Measurements from ENCODE around the gene SGSM1.
A peak's percentile ranks its signal among the peaks of the same experiment; 100 is the strongest.

Gene SGSM1

GRCh38 chr22:24789516-24789915 is 16.5 kb upstream of the SGSM1 start:
- H3K4me3 Mint-ChIP-seq: no peak overlapping the region
- no peak overlapping the region for H3K27ac Mint-ChIP-seq
- no peaks in the 10 kb centered on the region for H3K9me3 Mint-ChIP-seq
- H3K27me3 Mint-ChIP-seq: peaks cover 7% of the 10 kb centered on the region
- H3K36me3 Mint-ChIP-seq: no peaks in the 10 kb centered on the region
- CTCF ChIA-PET: no interaction called here
- no peak for DNase-seq
- H3K4me1 Mint-ChIP-seq: no peaks in the 10 kb centered on the region

DNA sequence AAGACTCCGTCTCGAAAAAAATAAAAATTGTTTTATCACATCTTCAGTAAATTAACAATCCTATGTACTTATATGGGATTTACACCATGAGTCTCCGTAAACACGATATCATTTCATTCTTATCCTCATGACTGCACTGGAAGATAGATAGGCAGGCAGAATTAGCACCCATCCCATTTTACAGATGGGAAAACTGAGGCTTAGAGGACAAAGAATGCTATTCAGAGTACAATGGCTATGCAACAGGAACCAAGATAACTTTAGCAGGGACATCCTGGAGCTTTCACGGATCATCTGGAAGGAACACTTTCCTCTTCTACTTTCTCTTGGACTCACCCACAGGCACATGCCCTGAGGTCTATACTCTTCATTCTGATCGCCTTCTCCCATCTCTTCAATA is 14.6 kb upstream of the SGSM1 start:
- H3K27me3 Mint-ChIP-seq: no peaks in the 10 kb centered on the region
- no peak for DNase-seq
- H3K9me3 Mint-ChIP-seq: no peaks in the 10 kb centered on the region
- H3K36me3 Mint-ChIP-seq: no peaks in the 10 kb centered on the region
- no peak overlapping the region for H3K27ac Mint-ChIP-seq
- H3K4me1 Mint-ChIP-seq: no peaks in the 10 kb centered on the region
- CTCF ChIA-PET: interaction anchor here (1.3 kb wide), 1 partner anchor 11 kb away, joined by 3 read pairs; no protein-coding TSS in a partner anchor
- no peak overlapping the region for H3K4me3 Mint-ChIP-seq

DNA sequence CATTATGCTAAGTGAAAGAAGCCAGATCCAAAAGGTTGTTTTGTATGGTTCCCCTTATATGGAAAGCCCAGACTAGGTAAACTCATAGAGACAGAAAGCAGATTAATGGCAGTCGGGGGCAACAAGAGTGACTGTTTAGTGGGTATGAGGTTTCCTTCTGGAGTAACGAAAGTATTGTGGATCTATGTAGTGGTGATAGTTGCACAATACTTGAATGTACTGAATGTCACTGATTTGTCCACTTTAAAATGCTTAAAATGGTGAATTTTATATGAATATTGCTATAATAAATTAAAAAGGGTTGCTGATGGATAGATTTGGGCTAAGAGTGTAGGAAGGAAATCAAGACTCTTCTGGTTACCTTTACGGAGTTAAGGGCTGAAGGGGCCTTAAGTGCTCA is 10.0 kb upstream of the SGSM1 start:
- no peaks in the 10 kb centered on the region for H3K4me1 Mint-ChIP-seq
- no peak for DNase-seq
- no peak overlapping the region for H3K4me3 Mint-ChIP-seq
- no peaks in the 10 kb centered on the region for H3K36me3 Mint-ChIP-seq
- H3K27ac Mint-ChIP-seq: no peak overlapping the region
- CTCF ChIA-PET: no interaction called here
- H3K27me3 Mint-ChIP-seq: no peaks in the 10 kb centered on the region
- no peaks in the 10 kb centered on the region for H3K9me3 Mint-ChIP-seq

GRCh38 chr22:24796860-24797259 is 9.2 kb upstream of the SGSM1 start:
- Mint-ChIP-seq H3K9me3 (no peaks in the 10 kb centered on the region), H3K27me3 (no peaks in the 10 kb centered on the region), H3K36me3 (no peaks in the 10 kb centered on the region), H3K4me3 (no peak overlapping the region), H3K27ac (no peak overlapping the region), H3K4me1 (peaks cover 4% of the 10 kb centered on the region)
- CTCF ChIA-PET: no interaction called here
- no peak for DNase-seq

DNA sequence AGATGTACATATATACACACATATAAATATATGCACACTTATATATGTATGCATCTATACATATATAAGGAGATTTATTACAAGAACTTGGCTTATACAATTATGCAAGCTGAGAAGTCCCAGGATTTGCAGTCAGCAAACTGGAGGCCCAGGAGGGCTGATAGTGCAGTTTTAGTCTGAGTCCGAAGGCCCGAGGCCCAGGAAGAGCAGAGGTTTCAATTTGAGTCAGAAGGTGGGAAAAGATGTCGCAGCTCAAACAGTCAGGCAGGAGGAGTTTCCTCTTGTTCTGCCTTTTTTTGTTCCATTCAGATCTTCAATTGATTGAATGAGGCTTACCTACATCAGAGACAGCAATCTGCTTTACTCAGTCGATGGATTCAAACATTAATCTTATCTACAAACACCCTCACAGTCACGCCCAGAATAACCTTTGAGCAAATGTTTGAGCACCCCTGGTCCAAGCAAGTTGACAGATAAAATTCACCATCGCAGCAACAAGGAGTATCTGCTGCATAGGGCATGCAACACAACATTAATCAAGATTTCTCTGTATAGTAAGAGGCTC is 4.0 kb upstream of the SGSM1 start:
- peak; percentile 33 for DNase-seq
- no peaks in the 10 kb centered on the region for H3K9me3 Mint-ChIP-seq
- H3K4me3 Mint-ChIP-seq: no peak overlapping the region
- H3K4me1 Mint-ChIP-seq: peaks cover 21% of the 10 kb centered on the region
- peaks cover 16% of the 10 kb centered on the region for H3K27me3 Mint-ChIP-seq
- H3K36me3 Mint-ChIP-seq: no peaks in the 10 kb centered on the region
- CTCF ChIA-PET: interaction anchor here (0.8 to 2.5 kb wide), 8 partner anchors 11 to 45 kb away, joined by 3 to 20 read pairs (median 4); no protein-coding TSS in a partner anchor
- H3K27ac Mint-ChIP-seq: peak overlapping the region; percentile 61

GRCh38 chr22:24803064-24803542 is 2.9 kb upstream of the SGSM1 start:
- CTCF ChIA-PET: interaction anchor here (0.7 to 2.5 kb wide), 15 partner anchors 10 to 247 kb away, joined by 3 to 20 read pairs (median 5); no protein-coding TSS in a partner anchor
- peak; percentile 73 for DNase-seq
- Mint-ChIP-seq H3K27me3 (peaks cover 17% of the 10 kb centered on the region), H3K4me3 (no peak overlapping the region), H3K4me1 (peaks cover 21% of the 10 kb centered on the region), H3K36me3 (no peaks in the 10 kb centered on the region), H3K27ac (no peak overlapping the region), H3K9me3 (no peaks in the 10 kb centered on the region)

DNA sequence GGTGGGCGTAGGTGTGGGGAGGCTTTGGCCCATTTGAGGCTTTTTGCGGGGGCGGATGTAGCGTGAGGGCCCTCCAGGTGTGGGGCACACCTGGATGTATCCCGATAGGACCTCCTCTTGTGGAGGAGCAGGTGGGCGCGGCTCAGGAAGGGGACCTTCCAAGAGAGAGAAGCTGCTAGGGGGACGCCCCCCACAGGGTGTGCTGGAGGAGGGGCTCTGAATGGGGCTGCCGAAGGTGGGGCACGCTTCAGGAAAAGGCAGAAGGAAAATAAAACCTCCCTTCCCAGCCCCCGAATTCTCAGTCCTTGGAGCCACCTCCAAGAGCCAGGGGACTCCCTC is 621 bp downstream of the SGSM1 start:
- no peak for DNase-seq
- CTCF ChIA-PET: no interaction called here
- Mint-ChIP-seq H3K36me3 (no peaks in the 10 kb centered on the region), H3K4me3 (peak overlapping the region; percentile 47), H3K4me1 (peaks cover 19% of the 10 kb centered on the region), H3K27me3 (peaks cover 40% of the 10 kb centered on the region), H3K9me3 (no peaks in the 10 kb centered on the region), H3K27ac (no peak overlapping the region)

GRCh38 chr22:24807284-24807950 is 1.4 kb downstream of the SGSM1 start:
- Mint-ChIP-seq H3K4me1 (peaks cover 11% of the 10 kb centered on the region), H3K27ac (no peak overlapping the region), H3K4me3 (peak overlapping the region; percentile 1), H3K36me3 (no peaks in the 10 kb centered on the region), H3K9me3 (no peaks in the 10 kb centered on the region), H3K27me3 (peaks cover 40% of the 10 kb centered on the region)
- CTCF ChIA-PET: no interaction called here
- no peak for DNase-seq

DNA sequence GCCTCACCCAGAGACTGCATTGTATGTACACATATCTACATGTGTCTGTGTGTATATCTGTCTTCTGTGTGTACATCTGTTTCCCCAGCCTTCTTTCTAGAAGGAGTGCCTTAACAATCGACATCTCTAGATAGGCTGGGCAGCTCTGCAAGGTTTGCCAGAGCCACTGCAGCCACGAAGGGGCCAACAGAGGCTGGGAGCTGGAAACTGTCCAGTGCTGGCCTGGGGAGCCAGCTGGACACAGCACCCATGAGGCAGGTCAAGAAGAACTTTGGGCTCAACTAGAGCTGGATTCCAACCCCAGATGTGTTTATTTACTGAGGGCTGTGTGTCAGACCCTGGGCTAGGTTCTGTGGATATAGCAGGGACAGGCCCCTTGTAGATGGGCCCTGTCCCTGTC is 3.3 kb downstream of the SGSM1 start:
- H3K4me1 Mint-ChIP-seq: peaks cover 6% of the 10 kb centered on the region
- no peaks in the 10 kb centered on the region for H3K36me3 Mint-ChIP-seq
- no peaks in the 10 kb centered on the region for H3K9me3 Mint-ChIP-seq
- DNase-seq: no peak
- H3K27me3 Mint-ChIP-seq: peaks cover 37% of the 10 kb centered on the region
- H3K4me3 Mint-ChIP-seq: no peak overlapping the region
- CTCF ChIA-PET: no interaction called here
- H3K27ac Mint-ChIP-seq: no peak overlapping the region

GRCh38 chr22:24810043-24810749 is 4.2 kb downstream of the SGSM1 start:
- H3K36me3 Mint-ChIP-seq: no peaks in the 10 kb centered on the region
- CTCF ChIA-PET: interaction anchor here (1.0 kb wide), 1 partner anchor 40 kb away, joined by 3 read pairs; no protein-coding TSS in a partner anchor
- DNase-seq: no peak
- H3K27ac Mint-ChIP-seq: no peak overlapping the region
- H3K4me1 Mint-ChIP-seq: peaks cover 3% of the 10 kb centered on the region
- H3K4me3 Mint-ChIP-seq: no peak overlapping the region
- peaks cover 3% of the 10 kb centered on the region for H3K9me3 Mint-ChIP-seq
- peaks cover 30% of the 10 kb centered on the region for H3K27me3 Mint-ChIP-seq

DNA sequence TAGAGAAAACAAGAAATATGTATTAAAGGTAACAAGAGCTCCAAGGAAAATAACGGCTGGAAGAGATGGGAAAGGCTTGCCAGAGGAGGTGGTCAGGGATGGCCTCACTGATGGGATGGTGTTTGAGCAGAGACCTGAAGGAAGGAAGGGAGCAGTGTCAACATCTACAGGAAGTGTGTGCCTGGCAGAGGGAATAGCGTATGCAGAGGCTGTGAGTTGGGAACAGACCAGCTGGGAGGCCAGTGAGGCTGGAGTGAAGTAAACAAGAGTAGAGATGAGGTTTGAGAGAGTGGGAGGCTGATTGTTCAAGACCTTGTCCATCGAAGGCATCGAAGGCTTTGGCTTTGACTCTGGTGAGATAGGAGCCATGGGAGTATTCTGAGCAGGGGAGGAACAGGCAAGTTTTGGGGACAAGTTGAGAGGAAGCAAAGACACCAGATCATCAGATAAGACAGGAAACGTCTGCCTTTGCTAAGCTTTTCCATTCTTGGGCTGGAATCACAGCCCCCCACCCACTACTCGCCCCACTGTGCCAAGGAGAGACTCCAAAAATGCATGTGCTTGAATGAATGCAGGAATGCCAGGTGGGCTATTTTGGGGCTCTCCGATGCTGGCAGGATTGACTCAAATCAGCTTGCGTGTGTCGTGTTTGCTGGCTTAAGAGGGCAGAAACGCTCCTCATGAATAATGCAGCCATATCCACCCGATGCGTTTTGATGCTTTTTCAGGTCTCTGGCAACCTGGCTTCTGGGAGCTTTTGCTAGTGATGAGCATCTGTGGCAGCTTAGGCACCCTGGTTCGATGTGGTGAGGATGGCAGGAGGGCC is 7.2 kb downstream of the SGSM1 start:
- no peak overlapping the region for H3K27ac Mint-ChIP-seq

DNA sequence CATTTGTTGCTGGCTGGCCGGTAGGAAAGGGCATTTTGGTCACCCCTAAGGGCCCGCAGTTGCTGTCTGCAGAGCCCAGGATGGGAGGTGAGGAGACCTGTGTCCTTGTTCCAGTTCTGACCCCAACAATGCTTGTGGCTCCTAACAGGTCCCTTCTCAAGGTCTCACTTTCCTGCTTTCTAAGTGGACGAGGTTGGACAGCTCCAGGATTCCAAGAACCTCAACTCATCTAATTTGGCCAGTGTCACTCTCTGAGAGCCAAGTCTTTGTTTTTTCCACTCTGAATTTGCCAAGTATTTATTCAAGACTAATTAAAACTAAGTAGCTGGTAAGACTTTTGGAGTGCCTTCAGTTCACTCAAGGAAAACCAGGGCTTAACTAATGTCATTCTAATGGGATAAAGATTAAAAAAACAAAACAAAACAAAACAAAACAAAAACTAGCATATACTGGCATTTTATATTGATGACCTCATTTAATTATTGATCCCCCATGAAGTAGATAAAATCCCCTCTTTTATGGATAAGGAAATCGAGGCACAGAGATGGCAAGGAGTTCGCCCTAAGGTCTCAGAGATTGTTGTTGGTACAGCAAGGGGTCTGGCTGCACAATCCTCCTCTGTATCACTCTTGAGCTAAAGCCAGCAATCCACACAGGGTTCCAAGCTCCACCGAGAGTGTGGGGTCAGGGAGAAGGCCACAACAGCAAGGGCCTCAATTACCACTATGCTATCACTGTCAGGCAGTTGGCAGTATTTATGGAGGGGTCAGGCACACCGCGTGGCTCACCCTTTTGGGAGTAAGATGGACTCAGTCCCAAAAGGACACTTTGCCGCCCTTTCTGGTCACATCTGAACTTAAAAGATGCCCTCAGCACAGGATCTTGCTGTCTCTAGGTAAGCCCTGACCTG is 8.1 kb downstream of the SGSM1 start:
- Mint-ChIP-seq H3K4me1 (no peaks in the 10 kb centered on the region), H3K27ac (no peak overlapping the region), H3K9me3 (peaks cover 9% of the 10 kb centered on the region), H3K36me3 (no peaks in the 10 kb centered on the region), H3K4me3 (no peak overlapping the region), H3K27me3 (peaks cover 13% of the 10 kb centered on the region)
- CTCF ChIA-PET: interaction anchor here (1.1 to 4.1 kb wide), 2 partner anchors 11 to 235 kb away, joined by 3 to 20 read pairs; no protein-coding TSS in a partner anchor
- no peak for DNase-seq

More for the DNA sequence above, 7.2 kb downstream of the SGSM1 start:
- DNase-seq: no peak
- Mint-ChIP-seq H3K36me3 (no peaks in the 10 kb centered on the region), H3K9me3 (peaks cover 9% of the 10 kb centered on the region), H3K4me1 (no peaks in the 10 kb centered on the region), H3K4me3 (no peak overlapping the region), H3K27me3 (peaks cover 22% of the 10 kb centered on the region)
- CTCF ChIA-PET: interaction anchor here (1.5 to 4.1 kb wide), 2 partner anchors 10 to 18 kb away, joined by 4 to 20 read pairs; no protein-coding TSS in a partner anchor

- Mint-ChIP-seq H3K27ac (no peak overlapping the region), H3K36me3 (no peaks in the 10 kb centered on the region), H3K9me3 (peaks cover 9% of the 10 kb centered on the region), H3K27me3 (peaks cover 6% of the 10 kb centered on the region), H3K4me3 (no peak overlapping the region), H3K4me1 (no peaks in the 10 kb centered on the region)
- no peak for DNase-seq
- CTCF ChIA-PET: interaction anchor here (1.0 to 1.2 kb wide), 2 partner anchors 13 to 15 kb away, joined by 3 to 4 read pairs; no protein-coding TSS in a partner anchor
Observed at GRCh38 chr22:24816806-24817205, 10.8 kb downstream of the SGSM1 start.

All from activated naive CD4-positive, alpha-beta T cell treated with anti-CD3 and anti-CD28 coated beads, Interleukin-2, amount 10 ng/mL, durations not matched to agents 7 days and 5 days (primary cell).